GM12891 (cell line): ENCODE measurements around the gene EEF2K.

Source experiments
- POLR2A ChIP-seq: IDR thresholded peaks from 2 replicates; pipeline ENCODE4 v1.6.1; 2011; ENCODE audit warnings: low read depth, low read length, control low read depth
- POLR2AphosphoS5 ChIP-seq: IDR thresholded peaks from 2 replicates; pipeline ENCODE4 v1.6.1; 2011; ENCODE audit warnings: low read depth, low read length, control low read depth

DNA sequence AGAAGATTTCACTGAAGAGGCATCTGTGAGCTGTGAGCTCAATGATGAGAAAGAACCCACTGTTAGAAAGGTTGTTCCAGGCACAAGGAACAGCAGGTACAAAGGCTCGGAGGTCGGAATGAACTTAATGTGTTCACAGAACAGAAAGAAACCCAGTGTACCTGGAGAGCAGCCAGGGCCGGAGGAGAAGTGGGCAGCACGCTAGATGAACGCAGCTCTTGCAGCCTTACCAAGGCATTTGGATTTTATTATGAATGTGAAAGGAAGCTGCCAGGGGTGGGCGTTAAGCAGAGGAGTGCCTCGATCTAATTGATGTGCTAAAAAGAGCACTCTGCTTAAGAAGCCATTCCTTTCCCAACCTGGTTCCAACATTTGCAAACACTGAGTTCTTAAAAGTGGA is 19.0 kb downstream of the EEF2K start:
- TF ChIP-seq POLR2A (no peak), POLR2AphosphoS5 (no peak)
